SH-SY5Y (cell line): Measurements from ENCODE around the gene STK26.

ENCODE experiments used
- GATA2 ChIP-seq: IDR thresholded peaks from 2 replicates; pipeline ENCODE4 v1.6.1; 2011; ENCODE audit warnings: mild to moderate bottlenecking, low read depth, low read length
- GATA3 ChIP-seq: IDR thresholded peaks from 2 replicates; pipeline ENCODE4 v1.6.1; 2011; ENCODE audit warnings: low read depth, mild to moderate bottlenecking, low read length, moderate library complexity

DNA sequence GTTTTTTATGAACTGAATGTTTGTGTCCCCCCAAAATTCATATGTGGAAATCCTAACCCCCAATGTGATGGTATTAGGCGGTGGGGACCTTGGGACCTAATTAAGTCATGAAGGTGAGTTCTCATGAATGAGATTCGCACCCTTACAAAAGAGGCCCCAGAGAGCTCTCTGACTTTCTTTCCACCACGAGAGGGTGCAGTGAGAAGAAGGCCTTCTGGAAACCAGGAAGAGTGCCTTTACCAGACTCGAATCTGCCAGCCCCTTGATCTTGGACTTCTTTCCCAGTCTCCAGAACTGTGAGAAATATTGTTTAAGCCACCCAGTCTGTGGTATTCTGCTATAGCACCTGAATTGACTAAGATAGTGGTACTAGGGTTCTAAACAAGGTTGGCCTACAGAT lies 40.8 kb downstream of the STK26 start:
- TF ChIP-seq GATA3 = no peak
- no peak for TF ChIP-seq GATA2
